Right lobe of liver (tissue), 6 donors: ENCODE data around the gene C13orf46. TPM values are rescaled to one million over a fixed set of nuclear protein-coding genes. Genes with fewer than 3 reads are reported as not detected.

Source experiments
- ATAC-seq, 4 donors: fragments of 200-7000 bp; cut with Tn5 transposase; one replicate each; pipeline ENCODE4 v1.9.1; 2020; ENCODE audit warnings: mild to moderate bottlenecking in 4 of 4, moderate library complexity in 4 of 4
- DNase-seq, 3 donors: peaks; one replicate each; pipeline ENCODE4 v3.0.0-alpha.2; 2020
- H3K27ac ChIP-seq, 3 donors: fragments of 200-600 bp; one replicate each; pipeline ENCODE4 v1.8.0; 2022
- H3K27me3 ChIP-seq, 2 donors: fragments of 200-600 bp; one replicate each; pipeline ENCODE4 v1.8.0; 2022
- H3K36me3 ChIP-seq, 4 donors: fragments of 200-600 bp; sonication (generic) in 1 of 4; one replicate each; pipeline versions ENCODE4 v1.5.1 to v1.8.0; 2017 to 2022; ENCODE audit warnings: control low read depth in 1 of 4
- H3K4me1 ChIP-seq, 4 donors: fragments of 200-600 bp; sonication (generic) in 1 of 4; one replicate each; pipeline versions ENCODE4 v1.5.1 to v1.8.0; 2017 to 2022; ENCODE audit warnings: control low read depth in 1 of 4
- H3K4me3 ChIP-seq, 3 donors: fragments of 200-600 bp; one replicate each; pipeline ENCODE4 v1.8.0; 2022
- H3K9me3 ChIP-seq, 4 donors: fragments of 200-600 bp; sonication (generic) in 1 of 4; one replicate each; pipeline versions ENCODE4 v1.5.1 to v1.8.0; 2017 to 2022; ENCODE audit warnings: control low read depth in 1 of 4
- CTCF ChIP-seq, 4 donors: fragments of 200-600 bp in 3 of 4; fragments of 450-650 bp in 1 of 4; IDR thresholded peaks; one replicate each; pipeline versions ENCODE4 v1.5.1 to v1.8.0; 2016 to 2022; ENCODE audit warnings: antibody characterized with exemption in 4 of 4, mild to moderate bottlenecking in 2 of 4
- POLR2A ChIP-seq: fragments of 450-650 bp; IDR thresholded peaks from one replicate; pipeline ENCODE4 v1.6.1; 2017; ENCODE audit warnings: antibody characterized with exemption, mild to moderate bottlenecking
- WGBS: methylation state at CpG from one replicate; pipeline ENCODE4 v1.1.6; 2018; ENCODE audit warnings: low coverage, low lambda C conversion rate; ENCODE audit not compliant: insufficient coverage; ENCODE audit errors: missing lambda C conversion rate; 5-methylcytosine and 5-hydroxymethylcytosine counted together
- intact Hi-C, 2 donors: fragments of 100-400 bp; cut with DNase I; formaldehyde crosslinking; loops; one replicate each; pipeline versions ENCODE4 v1.11.2 to v1.14.1; 2022
- total RNA-seq, 6 experiments: library from RNA; depleted of rRNA in 2 of 6; stranded (reverse); fragments of >200 nt in 2 of 6; fragmentation: NEBNext Ultra II Directional in 3 of 6; extraction: Animal tissue kit (Norgen Biotek cat#: 25700) in 3 of 6; gene quantifications; one replicate each; pipeline versions ENCODE4 v1.1.0 to v1.2.4, GENCODE V29; 2016 to 2023
- donor health status: DM: no; HTN: yes; CAD: no.
- donor health status: DM: no; HTN: no; CAD: no.
- donor health status: DM: no; HTN: no; CAD: no.
- donor health status: DM: no; HTN: yes; CAD: no.
- donor health status: DM: no; HTN: yes; CAD: no.

The C13orf46 gene
- total RNA-seq, 6 experiments from 2014 or later, result 0.04 to 1.1 (median 0.60) TPM

GRCh38 chr13:113935001-113935844, 38.7 kb downstream of the C13orf46 start:
- 58% methylated on average over 10 of the region's 21 CpGs for WGBS
- no peaks in the 10 kb centered on the region for H3K9me3 ChIP-seq
- H3K27me3 ChIP-seq, result no peaks in the 10 kb centered on the region
- TF ChIP-seq CTCF (IDR thresholded peaks at IDR 0.05) (no peak), POLR2A (no peak)
- intact Hi-C loops, result no loop called here
- H3K27ac ChIP-seq, result no peak overlapping the region
- peaks cover 0 to 5% (median 0%) of the 10 kb centered on the region in 4 donors for H3K4me1 ChIP-seq
- ATAC-seq, result no peak
- DNase-seq, result peak in 2 of 3 donors; percentile 31 to 45
- H3K36me3 ChIP-seq, result no peaks in the 10 kb centered on the region
- no peak overlapping the region for H3K4me3 ChIP-seq

GRCh38 chr13:113934576-113934975, 39.3 kb downstream of the C13orf46 start:
- Histone ChIP-seq H3K27ac (no peak overlapping the region), H3K36me3 (no peaks in the 10 kb centered on the region), H3K9me3 (no peaks in the 10 kb centered on the region), H3K27me3 (no peaks in the 10 kb centered on the region), H3K4me1 (peaks cover 0 to under 1% (median 0%) of the 10 kb centered on the region in 4 donors), H3K4me3 (no peak overlapping the region)
- WGBS, result 86% methylated on average over 4 of the region's 14 CpGs
- no peak for TF ChIP-seq CTCF (IDR thresholded peaks at IDR 0.05)
- TF ChIP-seq POLR2A, result no peak
- no peak for ATAC-seq
- peak in 2 of 3 donors; percentile 35 to 37 for DNase-seq
- intact Hi-C loops, result no loop called here

GRCh38 chr13:113933901-113934300, 40.0 kb downstream of the C13orf46 start:
- ATAC-seq (no peak), DNase-seq (peak in 1 of 3 donors; percentile 28)
- no peaks in the 10 kb centered on the region for H3K4me1 ChIP-seq
- H3K4me3 ChIP-seq, result no peak overlapping the region
- TF ChIP-seq CTCF (IDR thresholded peaks at IDR 0.05), result no peak
- TF ChIP-seq POLR2A, result no peak
- 88% methylated on average over 18 of the region's 22 CpGs for WGBS
- H3K27ac ChIP-seq, result no peak overlapping the region
- intact Hi-C loops, result no loop called here
- H3K9me3 ChIP-seq, result no peaks in the 10 kb centered on the region
- H3K27me3 ChIP-seq, result no peaks in the 10 kb centered on the region
- H3K36me3 ChIP-seq, result no peaks in the 10 kb centered on the region

- Histone ChIP-seq H3K27ac (no peak overlapping the region), H3K9me3 (no peaks in the 10 kb centered on the region), H3K4me3 (no peak overlapping the region), H3K36me3 (no peaks in the 10 kb centered on the region), H3K27me3 (no peaks in the 10 kb centered on the region), H3K4me1 (no peaks in the 10 kb centered on the region)
- intact Hi-C loops, result no loop called here
- WGBS, result 67% methylated on average over 15 of the region's 16 CpGs
- TF ChIP-seq CTCF (IDR thresholded peaks at IDR 0.05) (no peak), POLR2A (no peak)
- DNase-seq (peak in 1 of 3 donors; percentile 21), ATAC-seq (no peak)
Observed at GRCh38 chr13:113931841-113932459, 41.9 kb downstream of the C13orf46 start.
